Hepatocyte (in vitro differentiated cells): ENCODE measurements around the gene COMMD2. TPM values are rescaled to one million over a fixed set of nuclear protein-coding genes. Genes with fewer than 3 reads are reported as not detected.

Source experiments
- DNase-seq: peaks from one replicate; pipeline ENCODE4 v3.0.0-alpha.2; 2016; ENCODE audit warnings: low spot score
- H2AFZ ChIP-seq: fragments of 200-600 bp; sonication (generic); 2 replicates; pipeline ENCODE4 v1.6.0; 2016; ENCODE audit warnings: antibody characterized with exemption, mild to moderate bottlenecking
- H3K27ac ChIP-seq: fragments of 200-600 bp; sonication (generic); 2 replicates; pipeline ENCODE4 v1.5.1; 2016; ENCODE audit warnings: mild to moderate bottlenecking
- H3K27me3 ChIP-seq: fragments of 200-600 bp; sonication (generic); 2 replicates; pipeline ENCODE4 v1.6.1; 2016
- H3K36me3 ChIP-seq: fragments of 200-600 bp; sonication (generic); replicated peaks from 2 replicates; pipeline ENCODE4 v1.5.1; 2016; ENCODE audit warnings: low read depth; ENCODE audit not compliant: insufficient read depth
- H3K4me1 ChIP-seq: fragments of 200-600 bp; sonication (generic); 2 replicates; pipeline ENCODE4 v1.5.1; 2016; ENCODE audit warnings: mild to moderate bottlenecking, moderate library complexity; ENCODE audit not compliant: insufficient read depth
- H3K4me2 ChIP-seq: fragments of 200-600 bp; sonication (generic); 2 replicates; pipeline ENCODE4 v1.6.0; 2016
- H3K4me3 ChIP-seq: fragments of 200-600 bp; sonication (generic); 2 replicates; pipeline ENCODE4 v1.5.1; 2016; ENCODE audit warnings: mild to moderate bottlenecking
- H3K79me2 ChIP-seq: fragments of 200-600 bp; sonication (generic); 2 replicates; pipeline ENCODE4 v1.6.0; 2017; ENCODE audit warnings: mild to moderate bottlenecking
- H3K9me2 ChIP-seq: fragments of 200-600 bp; sonication (generic); replicated peaks from 2 replicates; pipeline ENCODE4 v1.6.0; 2017; ENCODE audit warnings: mild to moderate bottlenecking; ENCODE audit not compliant: insufficient read depth
- H3K9me3 ChIP-seq: fragments of 200-600 bp; sonication (generic); 2 replicates; pipeline ENCODE4 v1.5.1; 2016; ENCODE audit warnings: low read depth, mild to moderate bottlenecking
- H4K20me1 ChIP-seq: fragments of 200-600 bp; sonication (generic); 2 replicates; pipeline ENCODE4 v1.6.0; 2016; ENCODE audit warnings: mild to moderate bottlenecking; ENCODE audit not compliant: insufficient read depth, poor library complexity, severe bottlenecking
- CTCF ChIP-seq: fragments of 200-600 bp; sonication (generic); IDR thresholded peaks from 2 replicates; pipeline ENCODE4 v1.5.1; 2016; ENCODE audit warnings: antibody characterized with exemption, mild to moderate bottlenecking; ENCODE audit not compliant: poor library complexity
- EZH2 ChIP-seq: fragments of 200-600 bp; sonication (generic); IDR thresholded peaks from 2 replicates; pipeline ENCODE4 v1.6.1; 2016; ENCODE audit warnings: antibody characterized with exemption, mild to moderate bottlenecking, borderline replicate concordance
- EZH2phosphoT487 ChIP-seq: fragments of 200-600 bp; sonication (generic); IDR thresholded peaks from one replicate; pipeline ENCODE4 v1.6.1; 2018; ENCODE audit warnings: antibody characterized with exemption, mild to moderate bottlenecking, low read depth, moderate library complexity; ENCODE audit not compliant: unreplicated experiment, severe bottlenecking
- WGBS: methylation state at CpG from one replicate; pipeline ENCODE4 v1.1.6; 2016; ENCODE audit warnings: low lambda C conversion rate; ENCODE audit errors: missing lambda C conversion rate; 5-methylcytosine and 5-hydroxymethylcytosine counted together
- polyA plus RNA-seq: library from polyadenylated mRNA; unstranded; fragments of >200 nt; fragmentation: Nextera tagmentation; extraction: Ambion mirVana; gene quantifications from 2 replicates; pipeline ENCODE4 v1.2.1, GENCODE V29; 2016
- small RNA-seq: library from RNA; depleted of rRNA; stranded (forward); fragments of <200 nt; gene quantifications from one replicate; pipeline ENCODE3, GENCODE V24; 2014
- total RNA-seq: library from RNA; depleted of rRNA; stranded (reverse); fragments of >200 nt; gene quantifications from 2 replicates; pipeline ENCODE4 v1.2.3, GENCODE V29; 2014

COMMD2 gene
- total and polyA plus RNA-seq, 2 experiments from 2014 or later = 39.7 to 46.6 TPM

- no peak overlapping the region for H3K4me2 ChIP-seq
- H2AFZ ChIP-seq = peak overlapping the region; percentile 29
- peak overlapping the region; percentile 63 for H3K27ac ChIP-seq
Measured at GRCh38 chr3:149702691-149703441, 49.4 kb downstream of the COMMD2 start.

GRCh38 chr3:149701977-149702350 is 50.3 kb downstream of the COMMD2 start:
- H3K4me1 ChIP-seq = no peaks in the 10 kb centered on the region
- no peaks in the 10 kb centered on the region for H3K36me3 ChIP-seq
- 83% methylated on average over 1 of the region's 1 CpG for WGBS
- no peak overlapping the region for H3K27ac ChIP-seq
- H3K4me3 ChIP-seq = no peak overlapping the region
- no peaks in the 10 kb centered on the region for H3K27me3 ChIP-seq
- DNase-seq = no peak
- no peaks in the 10 kb centered on the region for H3K9me2 ChIP-seq
- H3K79me2 ChIP-seq = no peaks in the 10 kb centered on the region
- no peaks in the 10 kb centered on the region for H4K20me1 ChIP-seq
- no peak overlapping the region for H3K4me2 ChIP-seq
- no peak overlapping the region for H2AFZ ChIP-seq
- TF ChIP-seq EZH2phosphoT487 (no peak), CTCF (no peak), EZH2 (no peak)
- peaks cover 3% of the 10 kb centered on the region for H3K9me3 ChIP-seq

More at GRCh38 chr3:149702691-149703441, 49.4 kb downstream of the COMMD2 start:
- no peak for TF ChIP-seq EZH2
- no peak for TF ChIP-seq EZH2phosphoT487
- no peak for TF ChIP-seq CTCF
- peaks cover 3% of the 10 kb centered on the region for H3K9me3 ChIP-seq
- no peaks in the 10 kb centered on the region for H3K79me2 ChIP-seq
- H3K9me2 ChIP-seq = no peaks in the 10 kb centered on the region
- no peaks in the 10 kb centered on the region for H4K20me1 ChIP-seq
- H3K4me3 ChIP-seq = no peak overlapping the region
- no peaks in the 10 kb centered on the region for H3K36me3 ChIP-seq
- DNase-seq = no peak
- no peaks in the 10 kb centered on the region for H3K4me1 ChIP-seq
- no peaks in the 10 kb centered on the region for H3K27me3 ChIP-seq
- 63% methylated on average over 4 of the region's 4 CpGs for WGBS

- H3K27ac ChIP-seq = no peak overlapping the region
- H2AFZ ChIP-seq = no peak overlapping the region
- no peaks in the 10 kb centered on the region for H3K9me2 ChIP-seq
Measured at GRCh38 chr3:149701206-149701976, 50.9 kb downstream of the COMMD2 start.

More at GRCh38 chr3:149701206-149701976, 50.9 kb downstream of the COMMD2 start:
- DNase-seq = no peak
- H3K27me3 ChIP-seq = no peaks in the 10 kb centered on the region
- H3K4me1 ChIP-seq = no peaks in the 10 kb centered on the region
- no peaks in the 10 kb centered on the region for H4K20me1 ChIP-seq
- H3K36me3 ChIP-seq = no peaks in the 10 kb centered on the region
- TF ChIP-seq EZH2phosphoT487 (no peak), CTCF (no peak), EZH2 (no peak)
- H3K9me3 ChIP-seq = peaks cover 3% of the 10 kb centered on the region
- H3K4me3 ChIP-seq = no peak overlapping the region
- no peaks in the 10 kb centered on the region for H3K79me2 ChIP-seq
- no peak overlapping the region for H3K4me2 ChIP-seq
- 89% methylated on average over 12 of the region's 12 CpGs for WGBS

Small RNA genes within 50 kb of the gene (small RNA-seq; reads per million reads assigned to genes)
- gene RNU6-507P = not detected

Other genes with a start within 250 kb of the COMMD2 start
- gene WWTR1, start 94.5 kb downstream of the COMMD2 start, total RNA-seq = 54.7 and 55.8 TPM in 2 replicates
- 40.5 and 40.6 TPM in 2 replicates for gene WWTR1, start 94.5 kb downstream of the COMMD2 start, polyA plus RNA-seq
- gene ANKUB1, start 40.1 kb upstream of the COMMD2 start, total RNA-seq = not detected in 2 replicates
- gene ANKUB1, start 40.1 kb upstream of the COMMD2 start, polyA plus RNA-seq = not detected in 2 replicates
- gene RNF13, start 60.7 kb upstream of the COMMD2 start, total RNA-seq = 62.2 and 81.0 TPM in 2 replicates
- gene RNF13, start 60.7 kb upstream of the COMMD2 start, polyA plus RNA-seq = 66.1 and 81.0 TPM in 2 replicates
- 156 and 172 TPM in 2 replicates for gene PFN2, start 218.4 kb upstream of the COMMD2 start, total RNA-seq
- gene PFN2, start 218.4 kb upstream of the COMMD2 start, polyA plus RNA-seq = 140 and 152 TPM in 2 replicates